Stimulated activated CD8-positive, alpha-beta memory T cell treated with anti-CD3 and anti-CD28 coated beads, Interleukin-7, amount 100 ng/mL, for 1 hour (primary cell): ENCODE data around the gene CHI3L2.

Experiments
- DNase-seq, 2 donors: peaks; one replicate each; pipeline ENCODE4 v3.0.0-alpha.2; 2020; ENCODE audit warnings: low read depth in 2 of 2

CHI3L2 gene

GRCh38 chr1:111251570-111251969 lies 24.1 kb downstream of the CHI3L2 start:
- no peak for DNase-seq

- DNase-seq, result no peak
Observed at GRCh38 chr1:111252786-111253185, 25.3 kb downstream of the CHI3L2 start.

- DNase-seq, result no peak
Observed at GRCh38 chr1:111253876-111254275, 26.4 kb downstream of the CHI3L2 start.

GRCh38 chr1:111256988-111257658 lies 29.6 kb downstream of the CHI3L2 start:
- no peak for DNase-seq

GRCh38 chr1:111267801-111268508 lies 40.4 kb downstream of the CHI3L2 start:
- DNase-seq, result no peak

GRCh38 chr1:111269825-111270406 lies 42.4 kb downstream of the CHI3L2 start:
- DNase-seq, result no peak

GRCh38 chr1:111270771-111271463 lies 43.4 kb downstream of the CHI3L2 start:
- DNase-seq, result no peak

- DNase-seq, result no peak
Observed at GRCh38 chr1:111271464-111271801, 43.9 kb downstream of the CHI3L2 start.

GRCh38 chr1:111272081-111272480 lies 44.6 kb downstream of the CHI3L2 start:
- no peak for DNase-seq

- no peak for DNase-seq
Observed at GRCh38 chr1:111274653-111275052, 47.1 kb downstream of the CHI3L2 start.

GRCh38 chr1:111275079-111275478 lies 47.6 kb downstream of the CHI3L2 start:
- no peak for DNase-seq

- no peak for DNase-seq
Observed at GRCh38 chr1:111275780-111276433, 48.4 kb downstream of the CHI3L2 start.

GRCh38 chr1:111279144-111279543 lies 51.6 kb downstream of the CHI3L2 start:
- no peak for DNase-seq

GRCh38 chr1:111280267-111280666 lies 52.8 kb downstream of the CHI3L2 start:
- no peak for DNase-seq

GRCh38 chr1:111281411-111281810 lies 53.9 kb downstream of the CHI3L2 start:
- DNase-seq, result no peak

GRCh38 chr1:111283838-111284237 lies 56.3 kb downstream of the CHI3L2 start:
- no peak for DNase-seq

GRCh38 chr1:111285879-111286278 lies 58.4 kb downstream of the CHI3L2 start:
- DNase-seq, result no peak

- DNase-seq, result no peak
Observed at GRCh38 chr1:111286912-111287311, 59.4 kb downstream of the CHI3L2 start.

- DNase-seq, result no peak
Observed at GRCh38 chr1:111289371-111289770, 61.9 kb downstream of the CHI3L2 start.

- DNase-seq, result no peak
Observed at GRCh38 chr1:111290104-111290503, 62.6 kb downstream of the CHI3L2 start.

- DNase-seq, result no peak
Observed at GRCh38 chr1:111290630-111291029, 63.1 kb downstream of the CHI3L2 start, which contains the start of gene CHIA. Gene CHIA, plus strand, starts transcription at chr1:111290851. Its CDS starts 19,617 bp downstream, at chr1:111310468.
